GM18909 (cell line): ENCODE measurements around the gene CEP85L.
"Not testable (repeated sequence)": the region's sequence is repeated elsewhere in the genome, so short reads cannot be mapped to it uniquely, and the experiment has no call there.

Experiments
- ATAC-seq: cut with Tn5 transposase; IDR thresholded peaks from one replicate; pipeline ENCODE4 v1.9.1; 2021; ENCODE audit warnings: mild to moderate bottlenecking; ENCODE audit not compliant: unreplicated experiment, poor library complexity

Gene CEP85L

DNA sequence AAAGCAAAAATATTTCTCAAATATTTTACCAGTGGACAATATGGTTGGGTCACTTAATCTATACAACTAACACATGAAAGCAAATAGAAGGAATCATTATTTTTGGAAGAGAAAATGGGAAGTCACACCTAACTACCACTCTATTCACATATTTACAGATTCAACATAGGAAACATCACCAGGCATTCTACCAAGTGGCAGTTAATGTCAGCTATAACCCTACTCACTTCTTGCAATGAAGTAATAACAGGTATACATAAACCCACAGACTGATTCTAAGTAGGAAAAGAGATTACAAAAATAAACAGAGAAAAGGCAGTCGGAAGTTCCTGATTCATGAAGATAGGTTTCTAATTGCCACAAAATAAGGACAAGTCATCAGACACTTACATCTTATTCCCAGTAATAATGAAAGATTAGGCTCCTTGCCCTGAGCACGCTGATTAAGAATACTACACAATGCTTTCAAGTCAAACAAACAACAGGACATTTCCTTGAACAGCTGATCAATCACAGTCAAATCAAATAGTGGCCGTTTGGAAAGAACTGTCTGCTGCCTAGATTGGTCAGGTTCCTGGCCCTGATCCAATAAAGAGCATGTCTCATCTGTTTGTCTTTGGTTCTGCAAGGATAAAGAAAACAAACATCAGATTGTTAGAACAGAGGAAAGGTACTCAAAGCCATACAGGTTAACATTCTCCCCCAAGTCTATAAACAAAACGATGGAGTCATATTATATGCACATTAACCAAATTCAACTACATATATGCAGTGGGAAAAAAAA, 182.5 kb downstream of the CEP85L start:
- ATAC-seq, result no peak

DNA sequence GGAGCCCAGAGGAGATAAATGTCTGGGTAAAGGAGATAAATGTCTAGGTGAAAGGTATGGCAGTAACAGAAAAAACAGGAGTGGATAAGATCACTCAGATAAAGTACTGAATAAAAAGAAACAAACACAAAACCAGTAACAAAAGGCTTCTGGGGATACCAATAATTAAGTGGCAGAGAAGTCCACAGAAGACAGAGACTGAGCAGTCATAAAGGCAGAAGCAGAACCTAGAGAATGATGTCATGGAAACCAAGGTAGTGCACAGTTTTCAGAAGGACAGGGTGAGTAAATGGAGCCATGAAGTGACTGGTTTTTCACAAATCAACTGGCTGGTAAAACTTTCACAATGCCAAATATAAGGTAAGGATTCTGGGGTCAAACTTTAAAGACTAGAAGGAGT, 184.2 kb downstream of the CEP85L start:
- peak; percentile 77 for ATAC-seq

DNA sequence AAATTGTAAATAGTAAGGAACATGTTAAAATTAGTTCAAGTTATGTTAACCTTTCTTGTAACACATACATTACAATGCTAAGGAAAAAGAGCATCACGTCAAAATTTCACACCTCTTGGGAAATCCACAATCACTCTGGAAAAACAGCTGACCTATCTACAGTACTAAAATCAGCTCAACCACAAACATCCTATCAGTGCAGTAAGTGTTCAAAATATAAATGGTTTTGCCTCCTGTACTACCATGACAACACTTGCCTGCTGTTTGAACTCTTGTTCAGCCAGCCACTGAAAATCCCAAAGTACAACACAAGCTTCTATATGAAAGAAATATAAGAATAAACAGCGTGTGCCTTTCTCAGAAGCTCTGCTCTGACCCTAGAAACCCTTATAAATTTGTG, 186.8 kb downstream of the CEP85L start:
- no peak for ATAC-seq

DNA sequence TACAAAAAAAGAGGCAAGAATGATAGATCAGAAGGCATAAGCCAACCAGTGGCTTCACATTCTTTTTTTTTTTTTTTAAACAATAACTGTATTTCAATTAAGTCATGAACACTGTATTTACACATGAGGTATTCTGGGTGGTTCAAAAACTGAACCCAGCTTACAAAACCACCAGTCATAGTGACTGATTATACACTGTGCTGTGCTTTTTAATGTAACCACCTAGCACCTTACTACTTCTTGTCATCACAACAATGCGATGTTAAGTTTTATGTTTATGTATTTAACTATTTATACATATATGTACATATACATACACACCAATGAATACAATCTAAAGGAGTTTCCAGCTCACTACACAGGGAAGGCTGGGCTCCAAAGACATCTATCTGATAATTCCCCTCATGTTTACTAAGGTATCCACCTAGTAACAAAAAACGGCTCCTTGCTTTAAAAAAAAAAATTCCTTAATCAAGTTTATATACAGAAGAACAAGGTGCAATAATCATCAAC, 190.4 kb downstream of the CEP85L start:
- no peak for ATAC-seq

DNA sequence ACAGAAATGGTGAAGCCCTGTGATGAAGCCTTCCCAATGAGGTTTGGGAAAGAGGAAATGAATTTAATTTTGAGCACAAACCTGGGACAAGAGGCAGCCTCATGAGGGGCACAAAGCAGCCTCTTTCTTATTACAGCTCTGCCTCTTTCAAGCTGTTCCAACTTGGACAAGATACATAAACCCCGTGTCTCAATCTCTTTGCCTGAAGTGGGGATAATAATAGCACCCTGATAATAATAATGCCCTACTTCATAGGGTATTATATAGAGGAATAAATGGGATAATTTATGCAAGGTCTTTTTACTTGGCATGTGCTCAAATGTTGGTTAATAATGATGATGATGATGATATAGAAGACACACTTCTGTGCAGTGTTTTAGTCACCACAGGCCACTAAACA, 194.4 kb downstream of the CEP85L start:
- no peak for ATAC-seq

DNA sequence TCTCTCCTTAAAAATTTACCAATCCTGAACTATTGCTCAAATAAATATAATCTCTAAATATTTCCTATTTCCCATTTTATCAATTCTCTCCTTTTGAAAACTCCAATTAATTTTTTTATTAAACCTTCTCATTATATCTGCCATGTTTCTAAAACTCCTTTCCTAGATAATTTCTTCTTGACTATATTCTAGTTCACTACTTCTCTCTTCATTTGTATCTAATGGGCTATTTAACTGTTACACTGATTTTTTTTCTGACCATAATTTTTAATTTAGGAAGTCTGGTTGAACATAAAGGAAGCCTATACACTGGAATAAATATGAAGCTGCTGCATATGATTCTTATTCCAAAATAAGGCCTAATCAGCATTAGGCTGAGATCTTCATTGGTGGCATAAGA, 199.6 kb downstream of the CEP85L start:
- ATAC-seq, result no peak

DNA sequence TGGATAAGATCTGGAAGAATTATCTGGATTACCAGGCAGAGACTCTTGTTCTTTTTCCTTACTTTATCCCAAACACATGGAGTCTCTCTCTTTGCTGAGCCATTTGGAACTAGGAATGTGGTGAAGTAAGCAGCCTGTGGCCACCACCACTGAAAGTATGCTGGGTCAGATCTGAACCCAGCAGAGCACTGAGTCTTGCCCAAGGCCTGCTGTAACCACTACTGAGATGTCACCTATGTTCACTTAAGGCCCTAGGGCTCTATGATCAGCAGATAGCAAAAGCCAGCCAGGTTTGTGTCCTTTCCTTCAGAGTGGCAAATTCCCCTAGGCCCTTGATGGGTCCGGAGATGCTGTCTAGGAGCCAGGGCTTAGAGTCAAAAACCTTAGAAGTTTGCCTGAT, 206.6 kb downstream of the CEP85L start:
- no peak for ATAC-seq

DNA sequence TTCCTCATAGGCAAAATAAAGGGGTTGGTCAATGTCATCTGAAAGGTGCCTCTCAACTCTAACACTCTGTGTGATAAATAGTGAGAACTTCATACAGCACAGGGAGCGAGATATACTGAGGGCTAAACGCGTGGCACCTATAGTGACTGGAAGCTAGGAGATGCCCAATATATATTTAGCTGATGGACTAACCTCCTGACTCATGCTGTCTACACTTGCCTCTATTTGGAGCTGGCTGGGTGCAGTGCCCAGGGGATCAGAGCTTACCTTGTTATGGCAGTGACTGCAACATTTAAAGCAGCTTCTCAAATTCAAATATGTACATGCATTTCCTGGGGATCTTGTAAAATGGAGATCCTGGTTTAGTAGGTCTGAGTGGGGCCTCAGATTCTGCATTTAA, 214.9 kb downstream of the CEP85L start:
- ATAC-seq, result no peak

DNA sequence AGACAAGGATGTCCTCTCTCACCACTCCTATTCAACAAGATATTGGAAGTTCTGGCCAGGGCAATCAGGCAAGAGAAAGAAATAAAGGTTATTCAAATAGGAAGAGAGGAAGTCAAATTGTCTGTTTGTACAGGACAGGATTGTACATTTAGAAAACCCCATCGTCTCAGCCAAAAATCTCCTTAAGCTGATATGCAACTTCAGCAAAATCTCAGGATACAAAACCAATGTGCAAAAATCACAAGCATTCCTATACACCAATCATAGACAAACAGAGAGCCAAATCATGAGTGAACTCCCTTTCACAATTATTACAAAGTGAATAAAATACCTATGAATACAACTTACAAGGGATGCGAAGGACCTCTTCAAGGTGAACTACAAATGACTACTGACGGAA, 217.2 kb downstream of the CEP85L start:
- not testable (repeated sequence) for ATAC-seq

DNA sequence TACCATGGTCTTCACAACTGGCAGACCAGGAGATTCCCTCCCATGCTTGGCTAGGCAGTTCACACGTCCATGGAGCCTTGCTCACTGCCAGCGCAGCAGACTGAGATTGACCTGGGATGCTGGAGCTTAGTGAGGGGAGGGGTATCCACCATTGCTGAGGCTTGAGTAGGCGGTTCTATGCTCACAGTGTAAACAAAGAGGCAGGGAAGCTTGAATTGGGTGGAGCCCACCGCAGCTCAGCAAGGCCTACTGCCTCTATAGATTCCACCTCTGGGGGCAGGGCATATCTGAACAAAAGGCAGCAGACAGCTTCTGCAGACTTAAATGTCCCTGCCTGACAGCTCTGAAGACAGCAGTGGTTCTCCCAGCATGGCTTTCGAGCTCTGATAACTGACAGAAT, 230.1 kb downstream of the CEP85L start:
- not testable (repeated sequence) for ATAC-seq

DNA sequence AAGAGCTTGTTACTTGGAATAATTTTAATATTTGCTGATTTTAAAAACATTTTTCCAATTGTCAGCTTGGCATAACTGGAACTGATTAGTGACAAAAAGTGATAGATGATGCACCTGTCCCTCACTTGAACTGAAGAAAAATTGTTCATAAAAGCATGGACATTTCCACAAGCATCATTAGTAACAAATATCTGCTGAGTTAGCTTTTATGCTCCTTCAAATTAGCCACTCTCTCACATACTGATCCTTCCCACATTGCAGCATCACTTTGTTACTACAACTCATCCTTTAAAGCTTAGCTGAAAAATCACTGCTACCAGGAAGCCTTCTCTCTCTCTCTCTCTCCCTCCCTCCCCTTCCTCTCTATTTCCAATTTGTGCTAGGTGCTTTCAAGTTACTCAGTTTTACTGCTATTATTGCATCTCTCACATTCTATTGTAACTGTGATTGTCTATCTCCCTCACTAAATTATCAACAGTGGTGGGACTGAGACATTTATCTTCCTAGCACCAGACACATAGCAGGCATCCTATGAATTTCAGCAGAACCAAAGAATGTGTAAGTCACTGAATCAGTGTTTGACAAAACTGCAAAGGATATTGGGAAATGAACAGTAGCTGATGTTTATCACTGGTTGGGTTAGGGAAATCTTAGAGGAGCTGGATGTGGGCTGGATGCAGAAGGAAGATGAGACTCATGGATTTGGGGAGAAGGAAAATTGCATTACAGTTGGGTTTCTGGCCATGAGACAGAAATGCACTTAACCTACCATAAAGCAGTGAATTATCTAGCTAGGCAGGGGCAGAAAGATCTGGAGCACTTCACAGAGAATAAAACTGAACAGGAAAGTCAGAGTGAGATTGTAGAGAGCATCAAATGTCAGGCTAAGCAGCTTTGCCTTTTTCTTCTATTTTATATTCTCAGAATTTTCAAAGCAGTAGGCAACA, 231.7 kb downstream of the CEP85L start:
- no peak for ATAC-seq
